IMR-90 (cell line): ENCODE results near the gene SPSB4. TPM values are rescaled to one million over a fixed set of nuclear protein-coding genes. Genes with fewer than 3 reads are reported as not detected.

Experiments used
- ATAC-seq: fragments of 200-7000 bp; cut with Tn5 transposase; 2 replicates; pipeline ENCODE4 v1.9.1; 2020; ENCODE audit warnings: low read depth, mild to moderate bottlenecking, moderate library complexity
- BruUV-seq: library from RNA; stranded (reverse); fragments of 400-500 nt; replicated peaks from 2 replicates; lab custom pipeline; 2021; lab: Mats Ljungman, UMichigan
- CTCF ChIA-PET: fragments of 300-600 bp; formaldehyde crosslinking; extraction: SDS; loops from one replicate; lab custom pipeline; 2021; ENCODE audit warnings: antibody characterized with exemption; lab: Yijun Ruan, JAX
- POLR2A ChIA-PET: fragments of 300-600 bp; sonication (Branson Sonifier 250); formaldehyde crosslinking; loops from one replicate; lab custom pipeline; 2022; ENCODE audit warnings: antibody characterized with exemption; ENCODE audit not compliant: unreplicated experiment; lab: Charles Lee
- DNase-seq: peaks from one replicate; pipeline ENCODE4 v3.0.0; 2013
- H2AFZ ChIP-seq: replicated peaks from 2 replicates; pipeline ENCODE3; 2013; ENCODE audit warnings: low read length, mild to moderate bottlenecking; ENCODE audit not compliant: poor library complexity
- H2AK5ac ChIP-seq: 2 replicates; pipeline ENCODE4 v1.6.1; 2013; ENCODE audit warnings: low read depth, low read length, inconsistent platforms
- H2AK9ac ChIP-seq: replicated peaks from 2 replicates; pipeline ENCODE3; 2013; ENCODE audit warnings: mild to moderate bottlenecking, low read depth, low read length, moderate library complexity; ENCODE audit not compliant: poor library complexity
- H2BK120ac ChIP-seq: 2 replicates; pipeline ENCODE4 v1.6.1; 2013; ENCODE audit warnings: low read depth, low read length, inconsistent platforms
- H2BK15ac ChIP-seq: 3 replicates; pipeline ENCODE4 v1.6.1; 2013; ENCODE audit warnings: low read depth, low read length, inconsistent platforms
- H2BK20ac ChIP-seq: 2 replicates; pipeline ENCODE4 v1.6.1; 2013; ENCODE audit warnings: low read depth, mild to moderate bottlenecking, inconsistent platforms, low read length, moderate library complexity
- H2BK5ac ChIP-seq: 2 replicates; pipeline ENCODE4 v1.6.1; 2013; ENCODE audit warnings: mild to moderate bottlenecking, low read depth, low read length, inconsistent platforms; ENCODE audit not compliant: poor library complexity, severe bottlenecking
- H3K14ac ChIP-seq: replicated peaks from 2 replicates; pipeline ENCODE4 v1.6.1; 2013; ENCODE audit warnings: low read depth, low read length, inconsistent platforms
- H3K18ac ChIP-seq: 2 replicates; pipeline ENCODE4 v1.6.1; 2013; ENCODE audit warnings: low read depth, low read length, control low read depth
- H3K23ac ChIP-seq: 2 replicates; pipeline ENCODE4 v1.6.1; 2013; ENCODE audit warnings: low read depth, low read length, inconsistent platforms
- H3K27ac ChIP-seq: 2 replicates; pipeline ENCODE4 v1.5.1; 2013; ENCODE audit warnings: mild to moderate bottlenecking, control low read depth, low read length; ENCODE audit not compliant: insufficient read depth
- H3K27me3 ChIP-seq: 2 replicates; pipeline ENCODE4 v1.6.1; 2013; ENCODE audit warnings: low read length; ENCODE audit not compliant: control insufficient read depth, insufficient read depth
- H3K36me3 ChIP-seq: 2 replicates; pipeline ENCODE4 v1.6.1; 2013; ENCODE audit warnings: low read length, mixed read lengths; ENCODE audit not compliant: control insufficient read depth, insufficient read depth
- H3K4ac ChIP-seq: 2 replicates; pipeline ENCODE4 v1.6.1; 2013; ENCODE audit warnings: low read depth, low read length, inconsistent platforms
- H3K4me1 ChIP-seq: 2 replicates; pipeline ENCODE4 v1.6.1; 2013; ENCODE audit warnings: low read length, mixed read lengths; ENCODE audit not compliant: control insufficient read depth, insufficient read depth
- H3K4me2 ChIP-seq: 2 replicates; pipeline ENCODE4 v1.6.1; 2013; ENCODE audit warnings: low read depth, mild to moderate bottlenecking, control low read depth, low read length, moderate library complexity
- H3K4me3 ChIP-seq: 2 replicates; pipeline ENCODE4 v1.5.1; 2013; ENCODE audit warnings: low read depth, mild to moderate bottlenecking, control low read depth, low read length, moderate library complexity; ENCODE audit not compliant: insufficient read depth
- H3K56ac ChIP-seq: 2 replicates; pipeline ENCODE4 v1.6.1; 2013; ENCODE audit warnings: low read length, inconsistent platforms; ENCODE audit not compliant: insufficient read depth; ENCODE audit errors: extremely low read depth
- H3K79me1 ChIP-seq, 2 experiments: 2 replicates each; pipeline ENCODE4 v1.6.1; 2013; ENCODE audit warnings: low read length in 2 of 2, inconsistent platforms in 1 of 2, low read depth in 1 of 2
- H3K9ac ChIP-seq: 2 replicates; pipeline ENCODE4 v1.6.1; 2013; ENCODE audit warnings: low read depth, low read length, control low read depth
- H3K9me1 ChIP-seq: 2 replicates; pipeline ENCODE4 v1.6.1; 2013; ENCODE audit warnings: low read length, inconsistent platforms; ENCODE audit not compliant: insufficient read depth
- H3K9me3 ChIP-seq: 2 replicates; pipeline ENCODE4 v1.6.1; 2013; ENCODE audit warnings: low read length; ENCODE audit not compliant: control insufficient read depth, insufficient read depth
- H4K20me1 ChIP-seq: 2 replicates; pipeline ENCODE4 v1.6.1; 2013; ENCODE audit warnings: low read length, inconsistent platforms; ENCODE audit not compliant: insufficient read depth
- H4K5ac ChIP-seq: 2 replicates; pipeline ENCODE4 v1.6.1; 2013; ENCODE audit warnings: mild to moderate bottlenecking, low read depth, low read length, control low read depth
- H4K8ac ChIP-seq, 2 experiments: 2 replicates each; pipeline ENCODE4 v1.6.1; 2013; ENCODE audit warnings: low read depth in 2 of 2, low read length in 2 of 2, control low read depth in 1 of 2, inconsistent platforms in 1 of 2
- H4K91ac ChIP-seq: 2 replicates; pipeline ENCODE4 v1.6.1; 2013; ENCODE audit warnings: low read depth, low read length, inconsistent platforms; ENCODE audit not compliant: insufficient read depth
- BHLHE40 ChIP-seq: fragments of 150-350 bp; IDR thresholded peaks from 2 replicates; pipeline ENCODE4 v1.6.1; 2016; ENCODE audit warnings: mild to moderate bottlenecking, low read depth, low read length
- CEBPB ChIP-seq: IDR thresholded peaks from 2 replicates; pipeline ENCODE4 v1.6.1; 2012; ENCODE audit warnings: low read depth, low read length, improper control_type of control experiment
- CHD1 ChIP-seq: IDR thresholded peaks from 2 replicates; pipeline ENCODE4 v1.6.1; 2012; ENCODE audit warnings: low read depth, low read length, improper control_type of control experiment
- FOS ChIP-seq: fragments of 150-350 bp; IDR thresholded peaks from 2 replicates; pipeline ENCODE4 v1.6.1; 2016; ENCODE audit warnings: low read depth, low read length
- MAFK ChIP-seq: IDR thresholded peaks from 2 replicates; pipeline ENCODE4 v1.6.1; 2012; ENCODE audit warnings: low read depth, low read length, improper control_type of control experiment
- MAZ ChIP-seq: IDR thresholded peaks from 2 replicates; pipeline ENCODE4 v1.6.1; 2012; ENCODE audit warnings: low read depth, mild to moderate bottlenecking, low read length, improper control_type of control experiment, moderate library complexity, borderline replicate concordance
- MXI1 ChIP-seq: IDR thresholded peaks from 2 replicates; pipeline ENCODE4 v1.6.1; 2012; ENCODE audit warnings: low read depth, mild to moderate bottlenecking, low read length, moderate library complexity, borderline replicate concordance
- NFE2L2 ChIP-seq: fragments of 150-350 bp; IDR thresholded peaks from 2 replicates; pipeline ENCODE4 v1.6.1; 2016; ENCODE audit warnings: low read depth, mild to moderate bottlenecking, low read length
- POLR2A ChIP-seq: IDR thresholded peaks from 2 replicates; pipeline ENCODE4 v1.6.1; 2012; ENCODE audit warnings: mild to moderate bottlenecking, low read depth, low read length
- RAD21 ChIP-seq: IDR thresholded peaks from 2 replicates; pipeline ENCODE4 v1.6.1; 2012; ENCODE audit warnings: low read length, improper control_type of control experiment
- RCOR1 ChIP-seq: IDR thresholded peaks from 2 replicates; pipeline ENCODE4 v1.6.1; 2012; ENCODE audit warnings: mild to moderate bottlenecking, low read length, improper control_type of control experiment; ENCODE audit not compliant: insufficient replicate concordance
- RFX5 ChIP-seq: IDR thresholded peaks from 2 replicates; pipeline ENCODE4 v1.8.0; 2012; ENCODE audit warnings: low read depth, mild to moderate bottlenecking, low read length, moderate library complexity
- SMC3 ChIP-seq: fragments of 150-350 bp; IDR thresholded peaks from 2 replicates; pipeline ENCODE4 v1.6.1; 2016; ENCODE audit warnings: low read depth, mild to moderate bottlenecking, antibody characterized with exemption, low read length, moderate library complexity
- USF2 ChIP-seq: fragments of 150-350 bp; IDR thresholded peaks from 2 replicates; pipeline ENCODE4 v1.6.1; 2017; ENCODE audit warnings: mild to moderate bottlenecking, antibody characterized with exemption, low read length, low read depth
- dilution Hi-C: fragments of 300-500 bp; cut with HindIII; formaldehyde crosslinking; loops from one replicate; pipeline ENCODE4 v1.14.3; 2018; ENCODE audit warnings: low sequenced_read_pairs; ENCODE audit not compliant: unreplicated experiment
- in situ Hi-C: fragments of 300-500 bp; cut with MboI; formaldehyde crosslinking; loops from 3 replicates; pipeline ENCODE4 v1.14.3; 2019; ENCODE audit warnings: low sequenced_read_pairs, inconsistent platforms, mixed read lengths
- intact Hi-C: fragments of 100-400 bp; cut with micrococcal nuclease; formaldehyde crosslinking; loops from 2 replicates; pipeline ENCODE4 v1.10.0; 2022
- polyA plus RNA-seq, 3 experiments: library from polyadenylated mRNA; depleted of rRNA; stranded (reverse); fragments of >200 nt; gene quantifications; 2 replicates each; pipeline ENCODE4 v1.2.3, GENCODE V29; 2012; ENCODE audit warnings: low replicate concordance in 1 of 3
- total RNA-seq: library from RNA; depleted of rRNA; stranded (reverse); fragments of >200 nt; gene quantifications from 2 replicates; pipeline ENCODE4 v1.2.3, GENCODE V29; 2012
- TF ChIP-seq, protein P1 (sequence below): fragments of 150-350 bp; IDR thresholded peaks from 2 replicates; pipeline ENCODE4 v1.6.1; 2016; ENCODE audit warnings: low read depth, mild to moderate bottlenecking, low read length, moderate library complexity, borderline replicate concordance
- TF ChIP-seq, protein P2 (sequence below): conservative IDR thresholded peaks from 2 replicates; pipeline ENCODE4 v1.5.1; 2012; ENCODE audit warnings: mild to moderate bottlenecking, low read depth, low read length, improper control_type of control experiment

The SPSB4 gene
- total and polyA plus RNA-seq, 2 of the 4 experiments (the other 2 are of a cell fraction), result not detected

GRCh38 chr3:141176775-141177174, 125.6 kb downstream of the SPSB4 start:
- TF ChIP-seq, protein P1, sequence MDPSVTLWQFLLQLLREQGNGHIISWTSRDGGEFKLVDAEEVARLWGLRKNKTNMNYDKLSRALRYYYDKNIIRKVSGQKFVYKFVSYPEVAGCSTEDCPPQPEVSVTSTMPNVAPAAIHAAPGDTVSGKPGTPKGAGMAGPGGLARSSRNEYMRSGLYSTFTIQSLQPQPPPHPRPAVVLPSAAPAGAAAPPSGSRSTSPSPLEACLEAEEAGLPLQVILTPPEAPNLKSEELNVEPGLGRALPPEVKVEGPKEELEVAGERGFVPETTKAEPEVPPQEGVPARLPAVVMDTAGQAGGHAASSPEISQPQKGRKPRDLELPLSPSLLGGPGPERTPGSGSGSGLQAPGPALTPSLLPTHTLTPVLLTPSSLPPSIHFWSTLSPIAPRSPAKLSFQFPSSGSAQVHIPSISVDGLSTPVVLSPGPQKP, result no peak
- TF ChIP-seq MAZ, result no peak
- no peak for TF ChIP-seq NFE2L2
- no peak for TF ChIP-seq FOS
- TF ChIP-seq SMC3, result no peak
- TF ChIP-seq, protein P2, sequence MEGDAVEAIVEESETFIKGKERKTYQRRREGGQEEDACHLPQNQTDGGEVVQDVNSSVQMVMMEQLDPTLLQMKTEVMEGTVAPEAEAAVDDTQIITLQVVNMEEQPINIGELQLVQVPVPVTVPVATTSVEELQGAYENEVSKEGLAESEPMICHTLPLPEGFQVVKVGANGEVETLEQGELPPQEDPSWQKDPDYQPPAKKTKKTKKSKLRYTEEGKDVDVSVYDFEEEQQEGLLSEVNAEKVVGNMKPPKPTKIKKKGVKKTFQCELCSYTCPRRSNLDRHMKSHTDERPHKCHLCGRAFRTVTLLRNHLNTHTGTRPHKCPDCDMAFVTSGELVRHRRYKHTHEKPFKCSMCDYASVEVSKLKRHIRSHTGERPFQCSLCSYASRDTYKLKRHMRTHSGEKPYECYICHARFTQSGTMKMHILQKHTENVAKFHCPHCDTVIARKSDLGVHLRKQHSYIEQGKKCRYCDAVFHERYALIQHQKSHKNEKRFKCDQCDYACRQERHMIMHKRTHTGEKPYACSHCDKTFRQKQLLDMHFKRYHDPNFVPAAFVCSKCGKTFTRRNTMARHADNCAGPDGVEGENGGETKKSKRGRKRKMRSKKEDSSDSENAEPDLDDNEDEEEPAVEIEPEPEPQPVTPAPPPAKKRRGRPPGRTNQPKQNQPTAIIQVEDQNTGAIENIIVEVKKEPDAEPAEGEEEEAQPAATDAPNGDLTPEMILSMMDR, result no peak
- TF ChIP-seq RFX5, result no peak
- no peak for TF ChIP-seq POLR2A
- TF ChIP-seq CEBPB, result no peak
- no peak for TF ChIP-seq CHD1
- TF ChIP-seq MXI1, result no peak
- no peak for TF ChIP-seq BHLHE40
- TF ChIP-seq MAFK, result no peak
- TF ChIP-seq RCOR1, result no peak
- no peak for TF ChIP-seq USF2
- TF ChIP-seq RAD21, result no peak
- no peaks in the 10 kb centered on the region; the same call in 1 of the 2 replicates for H3K9me3 ChIP-seq
- no peaks in the 10 kb centered on the region for H4K20me1 ChIP-seq
- no peak overlapping the region for H2AFZ ChIP-seq
- no peaks in the 10 kb centered on the region for H3K9me1 ChIP-seq
- H2BK20ac ChIP-seq, result no peak overlapping the region
- no peak overlapping the region for H4K5ac ChIP-seq
- H4K91ac ChIP-seq, result no peak overlapping the region
- H3K23ac ChIP-seq, result no peak overlapping the region
- no peak overlapping the region for H2BK120ac ChIP-seq
- no peaks in the 10 kb centered on the region for H3K4me1 ChIP-seq
- H2AK9ac ChIP-seq, result no peak overlapping the region
- ChIA-PET CTCF (interaction anchor here (0.6 kb wide), 1 partner anchor 232 kb away, joined by 5 read pairs; no protein-coding TSS in a partner anchor), POLR2A (no interaction called here)
- H3K4ac ChIP-seq, result no peak overlapping the region
- DNase-seq (no peak), ATAC-seq (no peak)
- in situ Hi-C loops (no loop called here), dilution Hi-C loops (loop anchor here (25.0 kb wide), 1 partner anchor 189 kb away; no protein-coding TSS in a partner anchor), intact Hi-C loops (no loop called here)
- no peak overlapping the region for H3K56ac ChIP-seq
- H3K4me3 ChIP-seq, result no peak overlapping the region
- no peak overlapping the region for H3K9ac ChIP-seq
- H4K8ac ChIP-seq, result no peak overlapping the region
- H3K36me3 ChIP-seq, result no peaks in the 10 kb centered on the region
- no peak overlapping the region for H3K18ac ChIP-seq
- H3K14ac ChIP-seq, result no peak overlapping the region
- no peak overlapping the region for H2AK5ac ChIP-seq
- H3K27me3 ChIP-seq, result peaks cover 8% of the 10 kb centered on the region
- H3K4me2 ChIP-seq, result no peak overlapping the region
- no TSS peak for BruUV-seq
- H3K79me1 ChIP-seq, result no peaks in the 10 kb centered on the region
- H2BK15ac ChIP-seq, result no peak overlapping the region
- H3K27ac ChIP-seq, result no peak overlapping the region
- H2BK5ac ChIP-seq, result no peak overlapping the region
